D721Med (cell line): ENCODE measurements around the gene PHACTR1.

ENCODE experiments used
- DNase-seq: peaks from one replicate; pipeline ENCODE4 v3.0.0; 2011; ENCODE audit warnings: low spot score; ENCODE audit not compliant: insufficient read length
- FAIRE-seq: peaks from 2 replicates; lab custom pipeline; 2011; peaks lifted over from hg19 to GRCh38; lab: Jason Lieb, UNC
- TF ChIP-seq, protein P1 (sequence below): IDR thresholded peaks from 2 replicates; pipeline ENCODE4 v1.5.1; 2012; ENCODE audit warnings: mild to moderate bottlenecking, control low read depth; ENCODE audit not compliant: insufficient read depth; ENCODE audit errors: missing control alignments

PHACTR1 gene

DNA sequence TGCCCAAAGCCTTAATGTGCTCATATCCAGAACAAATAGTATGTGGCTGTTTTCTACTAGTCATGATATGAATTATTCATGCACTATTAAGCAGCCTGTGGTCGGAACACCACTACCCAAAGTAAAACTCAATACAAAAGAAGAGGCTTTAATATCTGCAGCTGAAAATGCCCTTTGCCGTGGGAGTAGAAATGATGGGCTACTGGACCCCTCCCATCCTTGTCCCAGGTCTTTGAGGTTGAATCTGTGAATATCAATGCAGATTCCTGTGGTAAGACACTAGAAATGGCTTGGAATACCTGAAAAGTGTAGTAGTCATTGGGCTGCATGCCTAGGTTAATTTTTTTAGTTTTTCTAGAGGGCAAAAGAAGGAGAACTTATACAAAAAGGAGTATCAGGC is 308.0 kb downstream of the PHACTR1 start:
- FAIRE-seq (no peak), DNase-seq (no peak)
- TF ChIP-seq, protein P1, sequence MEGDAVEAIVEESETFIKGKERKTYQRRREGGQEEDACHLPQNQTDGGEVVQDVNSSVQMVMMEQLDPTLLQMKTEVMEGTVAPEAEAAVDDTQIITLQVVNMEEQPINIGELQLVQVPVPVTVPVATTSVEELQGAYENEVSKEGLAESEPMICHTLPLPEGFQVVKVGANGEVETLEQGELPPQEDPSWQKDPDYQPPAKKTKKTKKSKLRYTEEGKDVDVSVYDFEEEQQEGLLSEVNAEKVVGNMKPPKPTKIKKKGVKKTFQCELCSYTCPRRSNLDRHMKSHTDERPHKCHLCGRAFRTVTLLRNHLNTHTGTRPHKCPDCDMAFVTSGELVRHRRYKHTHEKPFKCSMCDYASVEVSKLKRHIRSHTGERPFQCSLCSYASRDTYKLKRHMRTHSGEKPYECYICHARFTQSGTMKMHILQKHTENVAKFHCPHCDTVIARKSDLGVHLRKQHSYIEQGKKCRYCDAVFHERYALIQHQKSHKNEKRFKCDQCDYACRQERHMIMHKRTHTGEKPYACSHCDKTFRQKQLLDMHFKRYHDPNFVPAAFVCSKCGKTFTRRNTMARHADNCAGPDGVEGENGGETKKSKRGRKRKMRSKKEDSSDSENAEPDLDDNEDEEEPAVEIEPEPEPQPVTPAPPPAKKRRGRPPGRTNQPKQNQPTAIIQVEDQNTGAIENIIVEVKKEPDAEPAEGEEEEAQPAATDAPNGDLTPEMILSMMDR = no peak

DNA sequence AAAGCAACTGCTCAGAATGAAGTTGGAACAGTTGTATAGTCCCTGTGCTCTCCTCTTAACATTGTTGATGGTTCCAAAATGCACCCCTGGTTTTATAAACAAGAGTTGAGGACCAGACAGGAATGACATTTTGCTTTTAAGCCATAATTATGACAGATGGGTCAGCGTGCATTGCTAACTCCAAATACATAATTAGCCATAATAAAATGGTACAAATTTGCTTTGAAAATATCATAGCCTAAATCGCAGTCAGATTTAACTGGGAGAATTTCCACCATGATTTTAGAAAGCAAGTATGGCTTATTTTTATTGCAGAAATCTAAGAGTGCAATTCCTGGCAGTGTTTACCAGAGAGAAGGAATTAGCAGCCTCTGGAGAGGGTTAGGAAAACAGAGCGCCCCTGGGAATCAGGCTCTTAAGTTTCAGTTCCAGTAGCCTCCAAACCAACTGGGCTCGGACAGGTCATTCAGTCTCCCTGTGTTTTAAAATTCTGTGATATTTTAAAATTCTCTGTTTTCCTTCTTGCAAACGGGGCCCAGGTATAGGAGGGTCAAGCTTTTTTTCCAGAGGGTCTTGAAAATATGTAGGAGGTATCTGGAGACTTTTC is 309.4 kb downstream of the PHACTR1 start:
- no peak for DNase-seq
- TF ChIP-seq, protein P1 = no peak
- FAIRE-seq = no peak

DNA sequence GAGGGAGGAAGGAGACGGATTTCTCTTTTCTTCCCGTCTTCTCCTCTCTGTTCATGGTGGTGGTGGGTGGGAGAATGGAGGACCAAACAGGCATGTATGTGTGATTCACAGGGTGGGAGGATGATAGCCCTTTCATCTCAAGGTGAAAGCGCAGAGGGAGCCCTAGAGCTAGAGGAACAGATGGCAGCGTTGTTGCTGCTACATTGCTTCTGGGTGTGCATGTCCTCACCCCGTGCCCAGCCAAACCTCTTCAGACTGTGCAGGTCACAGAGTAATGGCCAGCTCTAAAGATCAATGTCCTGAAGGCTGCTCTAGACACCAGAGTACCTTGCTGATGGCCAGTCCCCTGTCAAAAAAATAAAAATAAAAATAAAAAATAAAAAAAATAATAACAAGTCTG is 310.0 kb downstream of the PHACTR1 start:
- TF ChIP-seq, protein P1 = no peak

DNA sequence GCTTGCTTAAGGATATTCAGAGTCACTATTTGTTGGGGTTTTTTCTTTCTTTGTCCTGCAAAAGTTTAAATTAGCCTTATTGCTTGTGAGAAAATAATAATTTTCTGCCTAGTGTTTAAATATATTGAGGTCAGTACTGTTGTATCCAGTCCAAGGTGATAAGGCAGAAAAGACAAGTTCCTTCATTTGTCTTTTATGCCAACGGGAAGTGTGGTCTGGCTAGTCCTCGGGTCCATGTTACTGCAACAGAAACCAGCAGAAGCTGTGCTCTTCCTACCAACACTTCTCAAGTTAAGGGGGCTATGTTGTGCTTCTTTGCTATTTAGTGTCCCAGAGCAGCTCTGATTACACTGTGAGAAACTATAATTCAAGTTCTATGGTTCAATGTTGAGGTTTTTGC is 310.6 kb downstream of the PHACTR1 start:
- FAIRE-seq = no peak
- no peak for DNase-seq
- TF ChIP-seq, protein P1 = no peak

More for the DNA sequence above, 310.0 kb downstream of the PHACTR1 start:
- DNase-seq = no peak
- no peak for FAIRE-seq

DNA sequence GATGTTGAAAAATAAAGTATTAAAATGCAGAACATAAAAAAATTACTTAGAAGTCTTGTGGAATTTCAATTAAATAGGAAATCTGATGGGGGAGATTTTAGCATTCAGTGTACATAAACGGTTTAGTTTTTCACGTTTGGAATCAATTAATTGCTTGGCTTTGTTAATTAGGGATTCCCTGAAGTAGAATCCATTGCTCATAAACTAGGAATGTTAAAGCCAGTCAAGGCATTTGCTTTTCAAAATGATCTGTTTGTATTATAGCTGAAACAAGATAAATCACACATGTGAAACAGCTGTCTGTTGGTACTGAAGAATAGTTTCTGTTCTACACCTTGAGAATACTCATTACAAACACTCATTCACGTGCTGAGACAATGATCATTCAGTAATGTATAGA is 313.8 kb downstream of the PHACTR1 start:
- peak; percentile 25 for FAIRE-seq
- TF ChIP-seq, protein P1 = no peak

DNA sequence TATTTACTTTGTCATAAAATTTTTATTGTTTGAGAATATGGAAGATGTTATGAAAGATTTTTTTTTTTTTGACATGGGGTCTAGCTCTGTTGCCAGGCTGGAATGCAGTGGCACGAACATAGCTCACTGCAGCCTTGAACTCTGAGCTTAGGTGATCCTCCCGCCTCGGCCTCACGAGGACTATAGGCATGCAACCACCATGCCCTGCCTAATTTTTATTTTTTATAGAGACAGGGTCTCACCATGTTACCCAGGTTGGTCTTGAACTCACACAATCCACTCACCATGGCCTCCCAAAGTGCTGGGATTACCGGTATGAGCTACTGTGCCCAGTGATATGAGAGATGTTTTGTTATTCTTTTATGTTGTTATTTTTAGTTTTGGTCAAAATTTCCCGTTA is 316.0 kb downstream of the PHACTR1 start:
- FAIRE-seq (no peak), DNase-seq (no peak)
- TF ChIP-seq, protein P1 = no peak

More for the DNA sequence above, 313.8 kb downstream of the PHACTR1 start:
- no peak for DNase-seq

DNA sequence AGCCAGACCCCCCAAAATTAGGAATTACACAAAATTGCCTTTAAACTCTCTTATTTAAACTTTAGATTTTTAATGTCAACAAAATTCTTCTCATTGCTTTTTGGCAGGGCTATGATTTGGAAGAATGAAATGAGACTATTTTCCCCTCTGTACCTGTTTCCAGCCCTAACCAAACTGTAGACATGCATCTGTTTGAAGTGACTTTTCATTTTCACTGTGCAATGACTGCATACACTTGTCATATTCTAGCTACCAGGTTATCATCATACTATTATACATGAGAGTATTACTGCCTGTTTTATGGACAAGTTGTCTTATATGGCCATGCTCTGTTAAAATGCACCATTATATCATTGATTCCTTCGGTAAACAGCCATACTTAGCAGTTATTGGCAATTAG is 316.6 kb downstream of the PHACTR1 start:
- FAIRE-seq (no peak), DNase-seq (no peak)
- TF ChIP-seq, protein P1 = no peak
